ENCODE data around the gene RAB11FIP3. TPM values are rescaled to one million over a fixed set of nuclear protein-coding genes. Genes with fewer than 3 reads are reported as not detected.

Gene RAB11FIP3
- total and polyA plus RNA-seq, 10 donors, result 12.3 to 52.7 (median 35.5) TPM

GRCh38 chr16:543301-544164 lies 118.1 kb downstream of the RAB11FIP3 start:
- peaks cover 0 to 95% (median 20%) of the 10 kb centered on the region in 6 donors for H3K36me3 ChIP-seq
- 92 to 96% (median 94%) methylated on average over 33 to 51 of the region's 51 CpGs for WGBS, 5 donors
- DNase-seq, result no peak
- no peaks in the 10 kb centered on the region for H3K9me3 ChIP-seq
- H3K4me1 ChIP-seq, result peaks cover 4 to 40% (median 16%) of the 10 kb centered on the region in 6 donors
- H3K27ac ChIP-seq, result no peak overlapping the region
- TF ChIP-seq CTCF (IDR thresholded peaks at IDR 0.05 in 8 of 11, conservative IDR thresholded peaks at IDR 0.05 in 3 of 11), result no peak
- TF ChIP-seq POLR2A (IDR thresholded peaks at IDR 0.05), result no peak
- no peak for TF ChIP-seq POLR2AphosphoS5 (IDR thresholded peaks at IDR 0.05)
- intact Hi-C loops (cut with DNase I; ENCODE audit: low total_unique reads), result no loop called here
- no peak overlapping the region for H3K4me3 ChIP-seq
- H3K27me3 ChIP-seq (replicated peaks in 1 of 7), result no peaks in the 10 kb centered on the region

- TF ChIP-seq POLR2AphosphoS5 (IDR thresholded peaks at IDR 0.05) (no peak), CTCF (IDR thresholded peaks at IDR 0.05 in 8 of 11, conservative IDR thresholded peaks at IDR 0.05 in 3 of 11) (no peak), POLR2A (IDR thresholded peaks at IDR 0.05) (no peak)
- intact Hi-C loops (cut with DNase I; ENCODE audit: low total_unique reads), result no loop called here
- WGBS, 5 donors, result 89 to 96% (median 94%) methylated on average over 34 to 46 of the region's 46 CpGs
Observed at GRCh38 chr16:544517-544916, 119.1 kb downstream of the RAB11FIP3 start.

GRCh38 chr16:546909-547770 lies 121.7 kb downstream of the RAB11FIP3 start:
- Histone ChIP-seq H3K4me3 (peak overlapping the region in 4 of 8 donors; percentile 3 to 45 (median 12)), H3K4me1 (peaks cover 4 to 44% (median 16%) of the 10 kb centered on the region in 6 donors), H3K27me3 (replicated peaks in 1 of 7) (no peaks in the 10 kb centered on the region), H3K27ac (peak overlapping the region in 4 of 8 donors; percentile 4 to 53 (median 46)), H3K36me3 (peaks cover 0 to 91% (median 35%) of the 10 kb centered on the region in 6 donors), H3K9me3 (no peaks in the 10 kb centered on the region)
- TF ChIP-seq POLR2AphosphoS5 (IDR thresholded peaks at IDR 0.05) (peak; percentile 55 to 78 (median 71)), CTCF (IDR thresholded peaks at IDR 0.05 in 8 of 11, conservative IDR thresholded peaks at IDR 0.05 in 3 of 11) (peak; percentile 45 to 85 (median 71)), POLR2A (IDR thresholded peaks at IDR 0.05) (no peak)
- WGBS, 5 donors, result 39 to 75% (median 60%) methylated on average over 29 to 60 of the region's 60 CpGs
- DNase-seq, result peak; percentile 94
- intact Hi-C loops (cut with DNase I; ENCODE audit: low total_unique reads), result no loop called here

More at GRCh38 chr16:544517-544916, 119.1 kb downstream of the RAB11FIP3 start:
- Histone ChIP-seq H3K36me3 (peaks cover 0 to 95% (median 29%) of the 10 kb centered on the region in 6 donors), H3K4me3 (no peak overlapping the region), H3K9me3 (no peaks in the 10 kb centered on the region), H3K4me1 (peaks cover 4 to 44% (median 16%) of the 10 kb centered on the region in 6 donors), H3K27me3 (replicated peaks in 1 of 7) (no peaks in the 10 kb centered on the region), H3K27ac (no peak overlapping the region)
- no peak for DNase-seq

Data from spleen (tissue), 11 donors.